Endothelial cell (in vitro differentiated cells): Measurements from ENCODE around the gene ATP11B. TPM values are rescaled to one million over a fixed set of nuclear protein-coding genes. Genes with fewer than 3 reads are reported as not detected.
A peak's percentile ranks its signal among the peaks of the same experiment; 100 is the strongest.

Experiments used
- DNase-seq: peaks from one replicate; pipeline ENCODE4 v3.0.0; 2021; ENCODE audit warnings: low spot score
- H3K27ac Mint-ChIP-seq: one replicate; pipeline ENCODE4 v1.8.0; 2021; ENCODE audit warnings: mixed read lengths, inconsistent platforms; ENCODE audit not compliant: unreplicated experiment
- H3K27me3 Mint-ChIP-seq: one replicate; pipeline ENCODE4 v1.8.0; 2021; ENCODE audit warnings: mild to moderate bottlenecking, moderate library complexity, mixed read lengths, inconsistent platforms; ENCODE audit not compliant: unreplicated experiment
- H3K36me3 Mint-ChIP-seq: one replicate; pipeline ENCODE4 v1.8.0; 2021; ENCODE audit warnings: mild to moderate bottlenecking, low read depth, mixed read lengths, inconsistent platforms; ENCODE audit not compliant: unreplicated experiment
- H3K4me1 Mint-ChIP-seq: one replicate; pipeline ENCODE4 v1.8.0; 2021; ENCODE audit warnings: mild to moderate bottlenecking, mixed read lengths, inconsistent platforms; ENCODE audit not compliant: unreplicated experiment
- H3K4me3 Mint-ChIP-seq: one replicate; pipeline ENCODE4 v1.8.0; 2021; ENCODE audit warnings: mild to moderate bottlenecking, mixed read lengths, inconsistent platforms; ENCODE audit not compliant: unreplicated experiment
- H3K9me3 Mint-ChIP-seq: one replicate; pipeline ENCODE4 v1.8.0; 2021; ENCODE audit warnings: mixed read lengths, inconsistent platforms; ENCODE audit not compliant: unreplicated experiment
- total RNA-seq: library from RNA; stranded (reverse); fragmentation: NEBNext Ultra II Directional; extraction: Animal tissue kit (Norgen Biotek cat#: 25700); gene quantifications from one replicate; pipeline ENCODE4 v1.2.1, GENCODE V29; 2021; ENCODE audit not compliant: unreplicated experiment
- TF ChIP-seq, protein P1 (sequence below): fragments of 200-600 bp; sonication (generic); IDR thresholded peaks from one replicate; pipeline ENCODE4 v1.5.0; 2021; ENCODE audit warnings: antibody characterized with exemption; ENCODE audit not compliant: unreplicated experiment

Gene ATP11B
- total RNA-seq, 1 donor from 2014 or later: 45.3 TPM

DNA sequence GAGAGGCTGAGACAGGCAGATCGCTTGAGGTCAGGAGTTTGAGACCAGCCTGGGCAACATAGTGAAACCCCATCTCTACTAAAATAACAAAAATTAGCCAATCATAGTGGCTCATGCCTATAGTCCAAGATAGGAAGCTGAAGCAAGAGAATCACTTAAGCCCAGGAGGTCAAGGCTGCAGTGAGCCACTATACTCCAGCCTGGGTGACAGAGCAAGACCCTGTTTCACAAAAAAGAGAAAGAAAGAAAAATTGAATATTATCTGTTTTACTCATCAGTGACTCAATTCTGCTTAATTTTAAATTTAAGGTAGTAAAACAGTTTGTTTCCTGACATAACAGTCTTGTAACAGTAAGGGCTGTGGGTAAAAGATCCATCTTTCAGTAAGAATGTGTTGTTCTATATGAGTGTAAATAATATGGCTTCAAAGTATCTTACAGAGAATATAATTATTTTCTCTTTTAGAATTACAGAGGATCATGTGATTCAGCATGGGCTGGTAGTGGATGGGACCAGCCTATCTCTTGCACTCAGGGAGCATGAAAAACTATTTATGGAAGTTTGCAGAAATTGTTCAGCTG lies 85.8 kb downstream of the ATP11B start:
- no peak overlapping the region for H3K4me3 Mint-ChIP-seq
- DNase-seq: no peak
- TF ChIP-seq, protein P1, sequence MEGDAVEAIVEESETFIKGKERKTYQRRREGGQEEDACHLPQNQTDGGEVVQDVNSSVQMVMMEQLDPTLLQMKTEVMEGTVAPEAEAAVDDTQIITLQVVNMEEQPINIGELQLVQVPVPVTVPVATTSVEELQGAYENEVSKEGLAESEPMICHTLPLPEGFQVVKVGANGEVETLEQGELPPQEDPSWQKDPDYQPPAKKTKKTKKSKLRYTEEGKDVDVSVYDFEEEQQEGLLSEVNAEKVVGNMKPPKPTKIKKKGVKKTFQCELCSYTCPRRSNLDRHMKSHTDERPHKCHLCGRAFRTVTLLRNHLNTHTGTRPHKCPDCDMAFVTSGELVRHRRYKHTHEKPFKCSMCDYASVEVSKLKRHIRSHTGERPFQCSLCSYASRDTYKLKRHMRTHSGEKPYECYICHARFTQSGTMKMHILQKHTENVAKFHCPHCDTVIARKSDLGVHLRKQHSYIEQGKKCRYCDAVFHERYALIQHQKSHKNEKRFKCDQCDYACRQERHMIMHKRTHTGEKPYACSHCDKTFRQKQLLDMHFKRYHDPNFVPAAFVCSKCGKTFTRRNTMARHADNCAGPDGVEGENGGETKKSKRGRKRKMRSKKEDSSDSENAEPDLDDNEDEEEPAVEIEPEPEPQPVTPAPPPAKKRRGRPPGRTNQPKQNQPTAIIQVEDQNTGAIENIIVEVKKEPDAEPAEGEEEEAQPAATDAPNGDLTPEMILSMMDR: no peak
- no peaks in the 10 kb centered on the region for H3K27me3 Mint-ChIP-seq
- H3K9me3 Mint-ChIP-seq: no peaks in the 10 kb centered on the region
- H3K27ac Mint-ChIP-seq: no peak overlapping the region
- no peaks in the 10 kb centered on the region for H3K4me1 Mint-ChIP-seq
- peaks cover 5% of the 10 kb centered on the region for H3K36me3 Mint-ChIP-seq

GRCh38 chr3:182886497-182886896 lies 93.2 kb downstream of the ATP11B start:
- H3K4me1 Mint-ChIP-seq: no peaks in the 10 kb centered on the region
- no peak overlapping the region for H3K27ac Mint-ChIP-seq
- no peak for DNase-seq
- H3K27me3 Mint-ChIP-seq: peaks cover 1% of the 10 kb centered on the region
- TF ChIP-seq, protein P1: no peak
- H3K9me3 Mint-ChIP-seq: no peaks in the 10 kb centered on the region
- no peak overlapping the region for H3K4me3 Mint-ChIP-seq
- no peaks in the 10 kb centered on the region for H3K36me3 Mint-ChIP-seq

DNA sequence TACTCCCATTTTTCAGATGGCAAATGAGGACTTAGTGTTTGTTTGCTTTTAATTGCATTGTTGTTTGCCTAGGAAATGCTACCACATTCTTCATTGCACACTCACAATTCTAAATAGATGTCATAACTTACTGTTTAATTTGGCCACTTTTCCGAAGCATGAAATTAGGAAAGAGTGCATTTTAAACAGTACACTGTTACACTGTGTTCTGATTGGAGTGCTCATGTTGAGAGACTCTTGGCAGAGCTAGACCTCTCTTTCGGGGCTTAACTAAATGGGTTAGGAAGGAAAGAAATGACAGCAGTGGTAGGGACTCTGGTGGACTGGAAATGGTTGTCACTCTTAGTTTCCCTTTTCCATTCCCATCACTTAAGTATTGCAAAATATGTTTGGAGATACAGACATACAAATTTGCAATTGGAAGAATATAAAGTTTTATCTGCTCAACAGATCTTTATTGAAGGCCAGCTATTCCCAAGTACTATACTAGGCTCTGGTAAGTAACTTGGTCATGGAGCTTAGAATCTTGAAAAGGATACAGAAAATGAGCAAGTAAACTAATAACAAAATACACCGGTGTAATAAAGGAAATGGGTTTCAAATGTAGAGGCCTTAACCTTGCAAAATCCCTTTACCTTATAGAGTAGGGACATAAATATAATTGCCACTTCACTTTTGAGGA lies 96.8 kb downstream of the ATP11B start:
- H3K9me3 Mint-ChIP-seq: no peaks in the 10 kb centered on the region
- H3K27ac Mint-ChIP-seq: no peak overlapping the region
- H3K4me3 Mint-ChIP-seq: no peak overlapping the region
- H3K4me1 Mint-ChIP-seq: peaks cover 8% of the 10 kb centered on the region
- peaks cover 1% of the 10 kb centered on the region for H3K27me3 Mint-ChIP-seq
- H3K36me3 Mint-ChIP-seq: peaks cover 2% of the 10 kb centered on the region
- DNase-seq: no peak
- TF ChIP-seq, protein P1: no peak

GRCh38 chr3:182891364-182891763 lies 98.1 kb downstream of the ATP11B start:
- H3K27me3 Mint-ChIP-seq: no peaks in the 10 kb centered on the region
- no peak for DNase-seq
- no peaks in the 10 kb centered on the region for H3K9me3 Mint-ChIP-seq
- TF ChIP-seq, protein P1: no peak
- no peak overlapping the region for H3K27ac Mint-ChIP-seq
- H3K4me3 Mint-ChIP-seq: no peak overlapping the region
- H3K4me1 Mint-ChIP-seq: peaks cover 20% of the 10 kb centered on the region
- peaks cover 6% of the 10 kb centered on the region for H3K36me3 Mint-ChIP-seq

DNA sequence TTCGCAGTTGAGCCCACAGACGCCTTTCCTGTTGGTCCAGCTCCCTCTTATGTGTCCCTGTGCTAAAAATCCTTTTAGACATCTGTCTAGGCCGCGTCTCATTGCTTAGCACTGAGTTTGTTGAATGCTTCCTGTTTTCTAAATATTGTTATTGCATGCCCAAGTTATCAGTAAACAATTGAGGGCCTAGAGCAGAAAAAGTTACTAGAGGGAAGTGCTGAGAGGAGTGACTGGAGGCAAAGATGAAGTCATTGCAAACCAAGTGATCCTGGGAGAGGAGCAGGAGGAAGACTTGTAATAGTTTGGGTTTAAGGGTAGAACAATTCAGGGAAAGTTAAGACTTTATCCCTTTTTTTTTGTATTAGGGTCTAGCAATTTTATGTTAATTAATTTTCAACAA lies 98.9 kb downstream of the ATP11B start:
- Mint-ChIP-seq H3K27me3 (no peaks in the 10 kb centered on the region), H3K27ac (peak overlapping the region; percentile 33), H3K36me3 (peaks cover 6% of the 10 kb centered on the region), H3K9me3 (no peaks in the 10 kb centered on the region), H3K4me3 (no peak overlapping the region), H3K4me1 (peaks cover 20% of the 10 kb centered on the region)
- TF ChIP-seq, protein P1: no peak
- DNase-seq: no peak
